ENCODE measurements around the gene NPC1. TPM values are rescaled to one million over a fixed set of nuclear protein-coding genes. Genes with fewer than 3 reads are reported as not detected.

Gene NPC1
- total and polyA plus RNA-seq, 7 donors = 24.8 to 126 (median 32.1) TPM

GRCh38 chr18:23534276-23534675, 52.0 kb downstream of the NPC1 start:
- WGBS, 3 donors = 94 to 97% (median 96%) methylated on average over 16 of the region's 16 CpGs
- Histone ChIP-seq H3K27me3 (ENCODE audit: insufficient read depth in 3 of 3, low read length in 2 of 3) (no peaks in the 10 kb centered on the region), H3K9me3 (no peaks in the 10 kb centered on the region), H3K4me1 (no peaks in the 10 kb centered on the region), H3K4me3 (no peak overlapping the region), H3K36me3 (ENCODE audit: insufficient read depth in 1 of 2, low read depth in 1 of 2) (peaks cover 19 to 100% of the 10 kb centered on the region in 2 donors), H3K27ac (no peak overlapping the region)
- DNase-seq (no peak), ATAC-seq (no peak)
- intact Hi-C loops (cut with DNase I) = loop anchor here in 1 of 2 donors (5.0 kb wide), 1 partner anchor 43 kb away; no protein-coding TSS in a partner anchor
- no peak for TF ChIP-seq CTCF (IDR thresholded peaks at IDR 0.05)

GRCh38 chr18:23532848-23533247, 53.5 kb downstream of the NPC1 start:
- TF ChIP-seq CTCF (IDR thresholded peaks at IDR 0.05) = no peak
- Histone ChIP-seq H3K36me3 (ENCODE audit: insufficient read depth in 1 of 2, low read depth in 1 of 2) (peaks cover 14 to 100% of the 10 kb centered on the region in 2 donors), H3K27ac (no peak overlapping the region), H3K27me3 (ENCODE audit: insufficient read depth in 3 of 3, low read length in 2 of 3) (no peaks in the 10 kb centered on the region), H3K4me3 (no peak overlapping the region), H3K4me1 (no peaks in the 10 kb centered on the region), H3K9me3 (no peaks in the 10 kb centered on the region)
- WGBS, 3 donors = 70 to 77% (median 71%) methylated on average over 4 of the region's 4 CpGs
- ATAC-seq = no peak
- intact Hi-C loops (cut with DNase I) = loop anchor here in 1 of 2 donors (5.0 kb wide), 1 partner anchor 44 kb away; no protein-coding TSS in a partner anchor
- DNase-seq = no peak

- TF ChIP-seq CTCF (IDR thresholded peaks at IDR 0.05) = no peak
- no peak overlapping the region for H3K4me3 ChIP-seq
- no peak overlapping the region for H3K27ac ChIP-seq
- no peaks in the 10 kb centered on the region for H3K9me3 ChIP-seq
- 57 to 79% (median 71%) methylated on average over 13 of the region's 13 CpGs for WGBS, 3 donors
- no peaks in the 10 kb centered on the region for H3K27me3 ChIP-seq (ENCODE audit: insufficient read depth in 3 of 3, low read length in 2 of 3)
- H3K4me1 ChIP-seq = no peaks in the 10 kb centered on the region
- ATAC-seq (peak in 2 of 4 donors; percentile 22 to 32), DNase-seq (no peak)
- intact Hi-C loops (cut with DNase I) = loop anchor here in 1 of 2 donors (5.0 kb wide), 1 partner anchor 45 kb away; no protein-coding TSS in a partner anchor
- peaks cover 15 to 100% of the 10 kb centered on the region in 2 donors for H3K36me3 ChIP-seq (ENCODE audit: insufficient read depth in 1 of 2, low read depth in 1 of 2)
Measured at GRCh38 chr18:23531912-23532311, 54.4 kb downstream of the NPC1 start.

- Histone ChIP-seq H3K27me3 (ENCODE audit: insufficient read depth in 3 of 3, low read length in 2 of 3) (no peaks in the 10 kb centered on the region), H3K4me3 (no peak overlapping the region), H3K4me1 (no peaks in the 10 kb centered on the region), H3K9me3 (no peaks in the 10 kb centered on the region), H3K27ac (no peak overlapping the region), H3K36me3 (ENCODE audit: insufficient read depth in 1 of 2, low read depth in 1 of 2) (peaks cover 18 to 100% of the 10 kb centered on the region in 2 donors)
- no peak for ATAC-seq
- intact Hi-C loops (cut with DNase I) = loop anchor here in 1 of 2 donors (5.0 kb wide), 1 partner anchor 47 kb away; no protein-coding TSS in a partner anchor
- WGBS, 3 donors = 88 to 91% (median 90%) methylated on average over 7 of the region's 7 CpGs
- TF ChIP-seq CTCF (IDR thresholded peaks at IDR 0.05) = no peak
- no peak for DNase-seq
Measured at GRCh38 chr18:23530195-23530594, 56.1 kb downstream of the NPC1 start.

GRCh38 chr18:23529604-23530003, 56.7 kb downstream of the NPC1 start:
- 92 to 94% (median 93%) methylated on average over 3 of the region's 3 CpGs for WGBS, 3 donors
- intact Hi-C loops (cut with DNase I) = loop anchor here in 1 of 2 donors (5.0 kb wide), 1 partner anchor 48 kb away; no protein-coding TSS in a partner anchor
- peak in 2 of 4 donors; percentile 42 to 53 for ATAC-seq
- H3K36me3 ChIP-seq (ENCODE audit: insufficient read depth in 1 of 2, low read depth in 1 of 2) = peaks cover 18 to 99% of the 10 kb centered on the region in 2 donors
- no peaks in the 10 kb centered on the region for H3K9me3 ChIP-seq
- DNase-seq = no peak
- no peaks in the 10 kb centered on the region for H3K27me3 ChIP-seq (ENCODE audit: insufficient read depth in 3 of 3, low read length in 2 of 3)
- H3K27ac ChIP-seq = no peak overlapping the region
- no peaks in the 10 kb centered on the region for H3K4me1 ChIP-seq
- no peak overlapping the region for H3K4me3 ChIP-seq
- no peak for TF ChIP-seq CTCF (IDR thresholded peaks at IDR 0.05)
